GM19351 (cell line): Measurements from ENCODE around the gene KLF3.

Experiments used
- ATAC-seq: cut with Tn5 transposase; IDR thresholded peaks from one replicate; pipeline ENCODE4 v1.9.1; 2021; ENCODE audit warnings: mild to moderate bottlenecking, moderate library complexity; ENCODE audit not compliant: unreplicated experiment

Gene KLF3

GRCh38 chr4:38694330-38694729, 30.3 kb downstream of the KLF3 start:
- no peak for ATAC-seq

DNA sequence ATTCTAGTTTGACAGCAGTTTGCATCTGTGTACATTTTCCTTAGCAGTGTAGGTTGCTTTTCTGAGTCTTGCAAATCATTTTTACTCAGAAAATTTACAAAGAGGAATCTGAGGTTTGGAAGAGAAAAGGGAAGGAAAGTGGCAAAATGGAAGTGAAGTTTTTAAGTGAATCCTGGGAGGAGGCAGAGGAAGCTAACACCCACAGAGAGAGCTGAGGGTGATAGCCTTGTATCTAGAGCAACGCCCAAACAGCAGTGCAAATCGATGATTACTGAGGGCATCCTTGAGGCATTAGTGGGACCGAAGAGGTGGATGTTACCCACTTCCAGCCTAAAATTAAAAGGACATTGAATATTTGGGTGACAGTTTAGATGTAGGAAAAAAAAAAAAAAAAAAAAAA, 31.8 kb downstream of the KLF3 start:
- no peak for ATAC-seq

DNA sequence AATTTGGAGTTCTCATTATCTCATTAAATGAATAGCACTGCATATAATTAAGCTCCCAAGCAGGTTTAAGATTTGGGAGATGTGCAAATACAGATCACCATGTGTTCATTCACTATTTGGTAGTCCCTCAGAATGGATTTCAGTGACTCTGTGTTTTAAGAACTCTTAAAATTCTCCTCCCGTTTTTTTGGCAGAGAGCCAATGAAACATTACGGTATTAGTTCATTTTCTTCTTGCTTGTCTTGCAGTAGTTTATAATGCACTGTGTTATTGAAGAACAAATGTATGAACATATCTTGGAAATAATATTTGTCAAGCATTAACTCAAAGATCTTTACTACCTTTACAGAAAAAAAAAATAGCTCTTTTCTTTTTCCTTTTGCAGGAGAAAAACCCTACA, 32.7 kb downstream of the KLF3 start:
- no peak for ATAC-seq

DNA sequence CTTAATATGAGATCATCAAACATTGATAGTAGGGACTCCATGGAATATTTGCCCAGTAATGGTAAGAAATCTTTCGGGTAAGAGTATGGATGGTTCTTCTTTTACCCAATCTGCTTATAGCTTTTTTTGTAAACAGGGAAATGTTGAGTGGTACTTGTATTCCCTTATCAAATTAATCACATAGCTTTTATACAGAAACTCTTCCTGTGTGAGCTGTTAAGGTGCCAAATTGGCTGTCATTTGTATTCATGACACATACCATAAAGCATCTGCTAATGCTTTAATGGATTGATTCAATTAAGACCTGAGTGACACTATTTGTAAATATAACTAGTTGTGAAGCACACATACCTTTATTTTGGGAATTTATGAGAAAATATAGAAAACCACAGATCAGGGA, 34.2 kb downstream of the KLF3 start:
- no peak for ATAC-seq

DNA sequence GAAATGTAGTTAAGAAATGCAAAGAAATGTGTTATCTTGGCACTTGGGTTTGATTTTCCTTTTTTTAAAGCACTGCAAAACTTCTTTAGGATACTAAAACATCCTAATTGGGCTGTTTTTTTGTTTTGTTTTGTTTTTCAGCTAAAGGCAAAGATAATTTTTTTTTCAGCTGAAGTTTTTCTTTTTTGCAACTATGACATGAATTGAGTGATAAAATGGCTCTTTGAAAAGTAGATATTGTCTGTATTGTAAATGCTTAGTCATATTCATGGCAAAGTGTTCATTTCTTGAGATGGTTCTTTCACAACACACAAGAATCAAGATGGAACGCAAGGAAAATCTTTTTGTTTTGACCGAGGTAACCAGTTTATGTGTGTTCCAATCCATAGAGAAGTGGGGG, 35.1 kb downstream of the KLF3 start:
- ATAC-seq, result no peak

GRCh38 chr4:38703635-38704034, 39.6 kb downstream of the KLF3 start:
- ATAC-seq, result no peak

- ATAC-seq, result no peak
These were observed 40.7 kb downstream of the KLF3 start for GRCh38 chr4:38704622-38705154.

GRCh38 chr4:38706301-38706700, 42.3 kb downstream of the KLF3 start:
- no peak for ATAC-seq

DNA sequence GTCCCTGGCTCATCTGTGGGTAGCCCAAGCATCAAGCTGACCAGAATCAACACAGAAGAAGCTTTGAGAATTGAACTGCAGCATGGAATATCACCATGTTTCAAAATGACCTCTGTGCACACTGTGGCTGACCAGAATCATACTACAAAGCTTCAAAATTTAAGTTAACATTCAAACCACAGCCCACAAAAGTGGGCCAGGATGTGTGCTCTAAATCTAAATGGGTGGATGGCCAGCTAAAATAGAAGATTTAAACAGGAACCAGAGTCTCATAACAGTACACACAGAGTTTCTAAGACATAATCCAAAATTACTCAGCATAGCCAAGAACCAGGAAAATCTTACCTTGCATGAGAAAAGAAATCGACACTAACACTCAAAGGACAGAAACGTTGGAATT, 46.1 kb downstream of the KLF3 start:
- ATAC-seq, result peak; percentile 75

GRCh38 chr4:38711066-38711465, 47.1 kb downstream of the KLF3 start:
- no peak for ATAC-seq

DNA sequence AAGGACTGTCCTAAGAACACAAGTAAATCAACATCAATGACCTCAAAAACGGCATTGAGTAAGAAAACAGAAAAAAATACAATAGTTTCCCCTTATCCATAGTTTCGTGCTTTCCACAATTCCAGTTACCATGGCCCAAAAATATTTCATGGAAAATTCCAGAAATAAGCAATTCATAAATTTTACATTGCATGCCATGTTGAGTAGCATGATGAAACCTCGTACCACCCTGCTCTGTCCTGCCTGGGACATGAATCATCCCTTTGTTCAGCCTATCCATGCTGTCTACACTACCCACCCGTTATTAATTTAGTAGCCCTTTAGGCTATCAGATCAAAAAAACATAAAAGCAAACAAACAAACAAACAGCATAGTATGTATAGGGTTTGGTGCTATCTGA, 51.1 kb downstream of the KLF3 start:
- ATAC-seq, result no peak

DNA sequence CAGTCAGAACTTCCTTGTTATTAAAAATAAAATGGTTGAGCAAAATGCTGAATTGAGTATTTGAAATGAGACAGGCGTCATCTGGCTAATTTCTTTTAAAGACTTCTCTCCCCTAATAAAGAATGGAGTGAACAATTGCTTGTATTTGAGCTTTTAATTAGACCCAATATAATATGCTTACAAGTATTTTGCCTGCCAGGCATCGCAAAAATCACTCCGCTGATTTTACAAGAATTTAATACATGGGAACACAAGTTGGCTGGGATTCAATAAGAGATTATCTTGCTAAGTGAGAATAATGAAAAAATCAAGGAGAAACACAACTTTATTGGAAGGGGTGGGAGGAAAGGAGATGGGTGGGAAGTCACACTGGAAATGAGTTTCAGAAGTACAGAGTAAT, 52.3 kb downstream of the KLF3 start:
- ATAC-seq, result no peak

GRCh38 chr4:38717604-38718003, 53.6 kb downstream of the KLF3 start:
- no peak for ATAC-seq

DNA sequence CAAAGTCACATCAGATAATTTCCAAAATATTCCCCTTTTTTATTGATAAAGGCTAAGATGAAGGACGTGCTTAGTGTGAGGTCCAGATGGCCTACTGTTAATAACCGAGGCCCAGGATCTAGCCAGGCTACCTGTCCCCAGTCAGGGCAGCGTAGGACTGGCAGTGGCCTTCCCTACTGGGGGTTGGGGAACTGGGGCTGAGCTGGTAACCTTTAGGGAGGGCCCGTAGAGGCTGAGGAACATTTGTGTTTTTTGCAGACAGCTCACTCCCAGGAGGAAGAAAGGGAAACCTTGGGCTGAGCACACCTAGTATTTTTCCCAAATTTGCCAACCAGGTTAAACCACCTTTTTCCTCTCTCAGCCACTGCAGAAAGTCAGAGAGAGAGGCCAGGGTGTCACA, 59.1 kb downstream of the KLF3 start:
- no peak for ATAC-seq

DNA sequence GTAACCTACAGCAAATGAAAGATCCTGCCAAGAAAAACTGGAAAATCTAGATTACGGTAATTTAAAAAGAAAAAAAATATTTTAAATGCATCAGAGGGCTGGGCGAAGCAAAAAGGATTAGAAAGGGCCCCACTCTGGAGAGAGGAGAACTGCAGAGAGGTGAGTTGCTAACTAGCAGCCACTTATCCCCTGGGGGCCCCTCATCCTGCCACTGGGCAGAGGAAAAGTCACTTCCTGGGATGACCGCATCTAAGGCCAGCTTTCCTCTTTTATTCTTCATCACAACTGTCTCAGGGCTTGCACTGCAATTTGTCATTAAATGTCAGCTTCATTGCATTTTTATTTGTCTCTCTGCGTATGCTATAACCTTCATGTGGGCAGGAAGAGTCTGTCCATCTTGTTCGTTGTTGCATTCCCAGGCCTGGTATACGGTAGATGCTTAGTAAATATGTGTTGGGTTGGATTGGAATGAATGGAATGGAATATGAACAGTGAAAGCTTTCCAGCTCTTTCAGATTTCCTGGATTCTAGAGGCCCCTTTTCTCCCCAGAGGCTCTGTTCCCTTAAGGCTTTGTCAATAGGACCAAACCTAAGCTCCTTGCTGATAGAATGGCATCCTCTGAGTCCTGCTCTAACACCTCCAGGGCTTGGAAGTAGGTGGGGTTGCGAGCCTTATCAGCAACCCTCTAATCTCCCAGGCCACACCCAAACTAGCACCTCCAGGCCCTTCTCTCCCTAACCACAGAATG, 59.9 kb downstream of the KLF3 start:
- no peak for ATAC-seq

- no peak for ATAC-seq
These were observed 60.4 kb downstream of the KLF3 start for GRCh38 chr4:38724475-38724808.

GRCh38 chr4:38728631-38729141, 64.7 kb downstream of the KLF3 start:
- ATAC-seq, result no peak

DNA sequence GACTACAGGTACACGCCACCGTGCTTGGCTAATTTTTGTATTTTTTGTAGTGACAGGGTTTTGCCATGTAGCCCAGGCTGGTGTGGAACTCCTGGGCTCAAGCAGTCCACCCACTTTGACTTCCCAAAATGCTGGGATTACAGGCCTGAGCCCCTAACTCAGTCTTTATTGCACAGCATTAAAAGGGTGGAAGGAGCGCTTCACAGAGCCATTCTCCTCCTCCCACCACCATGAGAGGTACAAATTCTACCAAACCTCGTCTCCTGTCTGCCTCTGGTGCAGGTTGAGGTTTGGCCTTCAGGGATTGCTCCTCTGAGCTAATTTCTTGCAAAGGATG, 66.5 kb downstream of the KLF3 start:
- ATAC-seq, result no peak

DNA sequence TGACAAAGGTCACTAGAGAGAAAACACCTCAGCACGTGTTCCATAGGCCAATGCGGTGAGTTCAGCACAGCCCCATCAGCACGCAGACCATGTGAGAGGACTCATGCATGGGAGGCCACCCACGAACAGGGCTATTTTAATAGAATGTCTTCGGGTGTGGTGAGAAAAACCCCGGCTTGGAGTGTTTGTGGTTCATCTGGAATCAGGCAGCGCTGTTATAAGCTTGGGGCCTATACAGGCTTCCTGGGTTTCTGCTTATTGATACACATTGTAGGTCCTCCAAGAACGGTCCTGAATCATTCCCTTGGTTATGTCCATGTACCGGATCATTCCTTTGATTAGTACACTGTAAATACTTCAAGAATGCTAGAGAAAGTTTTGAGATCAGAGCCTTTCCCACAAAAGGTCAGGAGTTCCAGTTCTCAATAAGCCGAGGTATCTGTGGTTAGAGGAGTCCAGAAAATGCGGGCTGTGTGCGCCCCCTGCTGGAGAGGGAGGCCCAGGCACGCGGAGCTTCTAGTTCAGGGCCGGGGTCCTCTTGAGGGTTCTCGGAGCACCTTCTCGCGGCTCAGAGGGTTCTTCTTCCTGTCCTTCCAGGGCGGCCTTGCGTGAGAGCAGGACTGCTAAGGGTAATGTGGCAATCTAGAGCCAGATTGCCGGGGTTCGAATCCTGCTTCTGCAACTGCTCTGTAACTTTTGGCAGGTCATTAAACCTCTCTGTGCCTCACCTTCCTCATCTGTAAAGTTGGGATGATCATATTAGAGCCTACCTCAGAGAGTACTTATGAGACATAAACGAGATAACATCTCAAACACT, 67.0 kb downstream of the KLF3 start:
- ATAC-seq, result peak; percentile 92

DNA sequence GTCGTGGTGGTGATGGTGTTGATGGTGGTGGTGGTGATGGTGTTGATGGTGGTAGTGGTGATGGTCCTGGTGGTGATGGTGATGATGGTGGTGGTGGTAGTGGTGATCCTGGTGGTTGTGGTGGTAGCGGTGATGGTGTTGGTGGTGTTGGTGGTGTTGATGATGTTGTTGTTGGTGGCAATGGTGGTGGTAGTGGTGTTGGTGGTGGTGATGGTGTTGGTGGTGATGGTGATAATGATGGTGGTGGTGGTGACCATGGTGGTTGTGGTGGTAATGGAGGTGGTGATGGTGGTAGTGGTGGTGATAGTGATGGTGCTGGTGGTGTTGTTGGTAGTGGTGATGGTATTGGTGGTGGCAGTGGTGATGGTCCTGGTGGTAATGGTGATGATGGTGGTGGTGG, 69.7 kb downstream of the KLF3 start:
- ATAC-seq, result no peak

DNA sequence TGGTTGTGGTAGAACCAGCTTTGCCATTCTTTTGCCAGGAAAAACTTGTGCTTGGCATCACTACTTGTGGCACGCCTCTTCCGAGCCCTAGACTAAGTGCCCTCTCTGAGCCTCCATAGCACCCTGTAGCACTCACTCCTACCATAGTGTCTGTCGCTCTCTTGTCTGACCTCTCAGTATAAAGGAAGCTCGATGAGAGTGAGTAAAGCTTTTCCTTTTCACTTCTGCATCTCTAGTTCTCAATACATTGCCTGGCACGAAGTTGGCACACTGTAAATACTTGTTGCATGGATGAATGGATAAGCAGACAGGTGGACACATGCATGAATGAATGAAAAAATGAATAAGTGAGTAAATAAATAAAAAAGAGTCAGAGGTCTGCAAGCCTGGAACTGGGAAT, 70.4 kb downstream of the KLF3 start:
- ATAC-seq, result no peak

DNA sequence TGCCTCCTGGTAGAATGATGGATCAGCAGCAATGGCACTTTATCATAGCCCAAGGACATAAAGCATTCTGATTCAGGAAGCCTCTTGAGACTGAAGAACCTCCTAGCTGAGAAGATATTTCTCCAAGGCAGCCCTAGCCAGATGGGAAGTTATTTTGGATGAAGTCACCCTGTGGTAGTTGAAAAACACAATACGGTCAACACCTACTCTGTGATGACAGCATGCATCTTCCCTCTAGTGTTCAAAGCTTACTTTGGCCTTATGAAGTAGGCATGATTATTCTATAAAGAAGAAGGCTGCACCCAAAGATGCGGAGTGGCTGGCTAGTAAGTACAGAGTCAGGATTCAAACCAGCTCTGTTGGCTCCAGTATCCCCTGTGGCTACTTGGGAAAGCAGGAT, 70.9 kb downstream of the KLF3 start:
- ATAC-seq, result no peak
